Sigmoid colon (tissue), 7 donors: ENCODE measurements around the gene NPFFR1. TPM values are rescaled to one million over a fixed set of nuclear protein-coding genes. Genes with fewer than 3 reads are reported as not detected.

Experiments
- DNase-seq: peaks from one replicate; pipeline ENCODE4 v3.0.0-alpha.2; 2019
- H3K27ac ChIP-seq, 4 donors: fragments of 200-600 bp; sonication (generic); one replicate each; pipeline ENCODE4 v1.5.1; 2016 to 2019; ENCODE audit warnings: mild to moderate bottlenecking in 1 of 4
- H3K27me3 ChIP-seq, 3 donors: fragments of 200-600 bp; sonication (generic); one replicate each; pipeline ENCODE4 v1.5.1; 2019; ENCODE audit warnings: mild to moderate bottlenecking in 1 of 3
- H3K36me3 ChIP-seq, 4 donors: fragments of 200-600 bp; sonication (generic); one replicate each; pipeline ENCODE4 v1.5.1; 2016 to 2019
- H3K4me1 ChIP-seq, 4 donors: fragments of 200-600 bp; sonication (generic); one replicate each; pipeline ENCODE4 v1.5.1; 2017 to 2019
- H3K4me3 ChIP-seq, 4 donors: fragments of 200-600 bp; sonication (generic); one replicate each; pipeline ENCODE4 v1.5.1; 2017 to 2019; ENCODE audit warnings: mild to moderate bottlenecking in 2 of 4, moderate library complexity in 1 of 4
- H3K9me3 ChIP-seq, 4 donors: fragments of 200-600 bp in 3 of 4; sonication (generic) in 3 of 4; one replicate each; pipeline versions ENCODE4 v1.5.1 to v1.6.1; 2013 to 2019
- CTCF ChIP-seq, 4 experiments: fragments of 450-650 bp in 3 of 4; fragments of 200-600 bp in 1 of 4; IDR thresholded peaks; one replicate each; pipeline ENCODE4 v1.5.1; 2016 to 2019; ENCODE audit warnings: antibody characterized with exemption in 4 of 4, mild to moderate bottlenecking in 3 of 4, moderate library complexity in 2 of 4
- EP300 ChIP-seq, 4 donors: sonication (generic); formaldehyde crosslinking; IDR thresholded peaks; one replicate each; pipeline ENCODE4 v1.6.1; 2017; ENCODE audit warnings: antibody characterized with exemption in 4 of 4
- POLR2A ChIP-seq, 2 donors: fragments of 450-650 bp; IDR thresholded peaks; one replicate each; pipeline ENCODE4 v1.6.1; 2016; ENCODE audit warnings: antibody characterized with exemption in 2 of 2, mild to moderate bottlenecking in 2 of 2, moderate library complexity in 2 of 2
- POLR2AphosphoS5 ChIP-seq, 4 donors: sonication (generic); formaldehyde crosslinking; IDR thresholded peaks; one replicate each; pipeline ENCODE4 v1.6.1; 2017; ENCODE audit warnings: antibody characterized with exemption in 4 of 4
- WGBS, 2 donors: extraction: QIAGEN DNeasy Blood & Tissue Kit; methylation state at CpG; one replicate each; pipeline ENCODE4 v1.1.7; 2013; 5-methylcytosine and 5-hydroxymethylcytosine counted together
- intact Hi-C: fragments of 100-400 bp; cut with DNase I; formaldehyde crosslinking; loops from one replicate; pipeline ENCODE4 v1.15.1; 2023
- polyA plus RNA-seq, 3 donors: library from polyadenylated mRNA; stranded (reverse); fragments of 200-250 nt; gene quantifications; one replicate each; pipeline ENCODE4 v1.2.3, GENCODE V29; 2013
- total RNA-seq, 4 donors: library from RNA; depleted of rRNA; stranded (reverse); fragments of >200 nt; gene quantifications; one replicate each; pipeline ENCODE4 v1.1.0, GENCODE V29; 2016
- donor health status: healthy with polysubstance abuse.
- donor health status: Bipolar disorder and iron deficiency.
- donor health status: healthy.

NPFFR1 gene
- total and polyA plus RNA-seq, 7 donors: under 0.01 to 0.44 (median under 0.01) TPM; not detected in 4

- no peaks in the 10 kb centered on the region for H3K4me1 ChIP-seq
- no peaks in the 10 kb centered on the region for H3K27me3 ChIP-seq
- no peaks in the 10 kb centered on the region for H3K9me3 ChIP-seq
- TF ChIP-seq CTCF (IDR thresholded peaks at IDR 0.05) (no peak), POLR2AphosphoS5 (IDR thresholded peaks at IDR 0.05) (no peak), EP300 (IDR thresholded peaks at IDR 0.05) (no peak), POLR2A (IDR thresholded peaks at IDR 0.05) (no peak)
- intact Hi-C loops: no loop called here
- no peak overlapping the region for H3K4me3 ChIP-seq
- H3K36me3 ChIP-seq: peaks cover 0 to 10% (median 3%) of the 10 kb centered on the region in 4 donors
- WGBS, 2 donors: 91 to 97% methylated on average over 2 of the region's 2 CpGs
- H3K27ac ChIP-seq: no peak overlapping the region
- DNase-seq: no peak
These were observed 19.9 kb upstream of the NPFFR1 start for GRCh38 chr10:70303730-70304129.

- peaks cover 0 to 10% (median 3%) of the 10 kb centered on the region in 4 donors for H3K36me3 ChIP-seq
- TF ChIP-seq CTCF (IDR thresholded peaks at IDR 0.05) (no peak), POLR2AphosphoS5 (IDR thresholded peaks at IDR 0.05) (peak in 2 of 4 donors; percentile 18 to 49)
- DNase-seq: no peak
- no peak overlapping the region for H3K4me3 ChIP-seq
- intact Hi-C loops: no loop called here
- H3K27me3 ChIP-seq: no peaks in the 10 kb centered on the region
- H3K4me1 ChIP-seq: no peaks in the 10 kb centered on the region
- H3K9me3 ChIP-seq: no peaks in the 10 kb centered on the region
- whole genome bisulfite sequencing, 2 donors: 59 to 69% methylated on average over 3 of the region's 3 CpGs
- H3K27ac ChIP-seq: peak overlapping the region; percentile 7 to 50 (median 44)
These were observed 18.5 kb upstream of the NPFFR1 start for GRCh38 chr10:70302292-70302691.

GRCh38 chr10:70300908-70301597 is 17.2 kb upstream of the NPFFR1 start:
- TF ChIP-seq EP300 (IDR thresholded peaks at IDR 0.05): no peak
- no peak for TF ChIP-seq POLR2A (IDR thresholded peaks at IDR 0.05)
- no peak for TF ChIP-seq POLR2AphosphoS5 (IDR thresholded peaks at IDR 0.05)
- no peak for TF ChIP-seq CTCF (IDR thresholded peaks at IDR 0.05)
- H3K4me3 ChIP-seq: no peak overlapping the region
- WGBS, 2 donors: 95% methylated on average over 19 of the region's 19 CpGs
- no peaks in the 10 kb centered on the region for H3K27me3 ChIP-seq
- H3K4me1 ChIP-seq: peaks cover 0 to 12% (median 11%) of the 10 kb centered on the region in 4 donors
- peak overlapping the region in 1 of 4 donors; percentile 46 for H3K27ac ChIP-seq
- peaks cover 0 to 10% (median 3%) of the 10 kb centered on the region in 4 donors for H3K36me3 ChIP-seq
- DNase-seq: no peak
- intact Hi-C loops: no loop called here
- H3K9me3 ChIP-seq: no peaks in the 10 kb centered on the region

GRCh38 chr10:70300461-70300860 is 16.7 kb upstream of the NPFFR1 start:
- no peak for DNase-seq
- 94 to 95% methylated on average over 6 of the region's 6 CpGs for whole genome bisulfite sequencing, 2 donors
- TF ChIP-seq EP300 (IDR thresholded peaks at IDR 0.05) (no peak), CTCF (IDR thresholded peaks at IDR 0.05) (no peak), POLR2A (IDR thresholded peaks at IDR 0.05) (no peak), POLR2AphosphoS5 (IDR thresholded peaks at IDR 0.05) (no peak)

More at GRCh38 chr10:70300461-70300860, 16.7 kb upstream of the NPFFR1 start:
- Histone ChIP-seq H3K9me3 (no peaks in the 10 kb centered on the region), H3K4me1 (peaks cover 0 to 16% (median 14%) of the 10 kb centered on the region in 4 donors), H3K36me3 (peaks cover 0 to 10% (median 3%) of the 10 kb centered on the region in 4 donors), H3K27ac (no peak overlapping the region), H3K4me3 (no peak overlapping the region), H3K27me3 (no peaks in the 10 kb centered on the region)
- intact Hi-C loops: no loop called here
